ENCODE data around the gene SERPINB10.
"Not testable (repeated sequence)": the region's sequence is repeated elsewhere in the genome, so short reads cannot be mapped to it uniquely, and the experiment has no call there.

SERPINB10 gene

DNA sequence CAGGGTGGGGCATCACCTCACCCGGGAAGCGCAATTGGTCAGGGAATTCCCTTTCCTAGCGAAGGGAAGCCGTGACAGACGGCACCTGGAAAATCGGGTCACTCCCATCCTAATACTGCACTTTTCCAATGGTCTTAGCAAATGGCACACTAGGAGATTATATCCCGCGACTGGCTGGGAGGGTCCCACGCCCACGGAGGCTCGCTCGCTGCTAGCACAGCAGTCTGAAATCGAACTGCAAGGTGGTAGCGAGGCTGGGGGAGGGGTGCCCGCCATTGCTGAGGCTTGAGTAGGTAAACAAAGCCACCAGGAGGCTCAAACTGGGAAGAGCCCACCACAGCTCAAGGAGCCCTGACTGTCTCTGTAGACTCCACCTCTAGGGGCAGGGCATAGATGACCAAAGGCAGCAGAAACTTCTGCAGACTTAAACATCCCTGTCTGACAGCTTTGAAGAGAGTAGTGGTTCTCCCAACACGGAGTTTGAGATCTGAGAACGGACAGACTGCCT, 32.8 kb downstream of the SERPINB10 start:
- H3K27me3 ChIP-seq (ENCODE audit: control insufficient read depth, insufficient read depth, low read length); DNase-seq (ENCODE audit: low read depth, low spot score); H3K36me3 ChIP-seq (ENCODE audit: control insufficient read depth, insufficient read depth, low read length); H3K4me3 ChIP-seq (ENCODE audit: low read length); H3K4me1 ChIP-seq (ENCODE audit: control insufficient read depth, insufficient read depth, low read length); H3K27ac ChIP-seq (ENCODE audit: low read length); H3K9me3 ChIP-seq (ENCODE audit: control insufficient read depth, insufficient read depth, low read length): not testable (repeated sequence)
- no CpG with 5 or more reads among the region's 17 CpGs for WGBS (ENCODE audit: insufficient coverage, insufficient read length)

DNA sequence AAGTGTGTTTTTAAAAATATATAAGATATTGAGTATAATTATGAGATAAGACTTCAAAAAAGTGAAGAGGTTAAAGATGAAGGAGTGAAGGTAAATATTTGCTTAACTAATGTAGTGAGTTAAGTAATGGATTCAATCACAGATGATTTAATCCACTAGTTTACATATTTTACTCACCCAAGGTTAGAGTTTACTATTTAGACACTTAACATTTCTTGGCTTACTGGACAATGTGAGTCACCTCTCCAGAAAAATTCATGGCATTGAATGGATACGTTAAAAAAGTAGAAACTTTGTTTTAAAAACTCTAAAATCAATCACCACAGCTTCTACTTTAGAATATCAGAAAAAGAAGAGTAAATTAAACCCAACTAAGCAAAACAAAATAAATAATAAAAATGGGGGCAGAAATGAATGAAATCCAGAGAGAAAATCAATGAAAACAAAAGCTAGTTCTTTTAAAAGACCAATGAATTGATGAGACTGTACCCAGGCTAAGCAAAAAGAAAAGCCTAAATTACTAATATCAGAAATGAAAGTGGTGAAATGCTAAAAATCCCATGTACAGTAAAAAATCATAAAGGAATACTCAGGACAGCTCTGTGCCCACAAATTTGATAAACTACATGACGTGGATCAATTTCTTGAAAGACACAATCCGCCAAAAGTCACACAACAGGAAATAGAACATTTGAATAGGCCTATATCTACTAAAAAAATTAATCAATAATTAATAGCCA, 39.5 kb downstream of the SERPINB10 start:
- H3K4me3 ChIP-seq (ENCODE audit: low read length) = no peak overlapping the region

DNA sequence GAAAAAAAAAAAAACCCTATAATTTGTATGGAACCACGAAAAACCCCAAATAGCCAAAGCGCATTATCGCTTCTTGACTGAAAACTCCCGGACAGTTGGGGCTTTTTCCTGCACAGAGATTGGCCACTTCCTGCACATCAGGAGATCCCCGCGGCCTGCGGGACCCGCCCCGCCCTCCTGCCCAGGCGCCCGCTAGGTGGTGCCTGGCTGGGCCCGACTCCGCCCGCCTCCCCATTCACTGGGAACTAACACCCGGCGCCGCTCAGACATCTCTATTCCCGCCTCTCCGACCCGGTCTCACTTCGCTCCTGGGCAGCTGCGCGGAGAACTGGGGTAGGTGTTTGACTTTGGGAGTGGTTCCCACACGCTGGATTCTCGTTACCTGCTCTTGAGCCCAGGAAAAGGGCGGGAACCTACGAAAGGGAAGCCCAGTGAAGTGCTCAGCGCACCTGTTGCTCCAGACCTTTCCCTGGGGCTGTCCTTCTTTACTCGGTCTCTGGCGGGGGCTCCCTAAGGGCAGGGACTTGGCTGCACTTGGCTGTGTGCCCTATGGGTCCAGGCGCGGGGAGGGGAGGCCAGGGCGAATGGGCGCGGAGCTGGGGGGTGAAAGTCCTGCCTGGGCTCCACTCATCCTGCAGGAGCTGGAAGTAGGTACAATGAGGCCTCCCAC, 41.4 kb downstream of the SERPINB10 start, which contains the start of gene HMSD:
TSS of gene HMSD (plus strand) at position 234 of the 670 bp plus-strand sequence. CDS start 4,155 bp downstream, outside the sequence.
- Histone ChIP-seq H3K4me3 (ENCODE audit: low read length) (peak within 1 kb of the TSS; percentile 40), H3K36me3 (ENCODE audit: control insufficient read depth, insufficient read depth, low read length) (no peaks in the 10 kb centered on the region), H3K27ac (ENCODE audit: low read length) (no peak within 1 kb of the TSS), H3K9me3 (ENCODE audit: control insufficient read depth, insufficient read depth, low read length) (no peaks in the 10 kb centered on the region), H3K27me3 (ENCODE audit: control insufficient read depth, insufficient read depth, low read length) (no peaks in the 10 kb centered on the region), H3K4me1 (ENCODE audit: control insufficient read depth, insufficient read depth, low read length) (no peaks in the 10 kb centered on the region)
- whole genome bisulfite sequencing (ENCODE audit: insufficient coverage, insufficient read length) = no CpG with 5 or more reads among the region's 35 CpGs
- DNase-seq (ENCODE audit: low read depth, low spot score) = no peak

More for the DNA sequence above, 39.5 kb downstream of the SERPINB10 start:
- Histone ChIP-seq H3K9me3 (ENCODE audit: control insufficient read depth, insufficient read depth, low read length) (no peaks in the 10 kb centered on the region), H3K27ac (ENCODE audit: low read length) (no peak overlapping the region), H3K4me1 (ENCODE audit: control insufficient read depth, insufficient read depth, low read length) (no peaks in the 10 kb centered on the region), H3K27me3 (ENCODE audit: control insufficient read depth, insufficient read depth, low read length) (no peaks in the 10 kb centered on the region), H3K36me3 (ENCODE audit: control insufficient read depth, insufficient read depth, low read length) (no peaks in the 10 kb centered on the region)
- WGBS (ENCODE audit: insufficient coverage, insufficient read length) = no CpG with 5 or more reads among the region's 3 CpGs
- DNase-seq (ENCODE audit: low read depth, low spot score) = no peak

DNA sequence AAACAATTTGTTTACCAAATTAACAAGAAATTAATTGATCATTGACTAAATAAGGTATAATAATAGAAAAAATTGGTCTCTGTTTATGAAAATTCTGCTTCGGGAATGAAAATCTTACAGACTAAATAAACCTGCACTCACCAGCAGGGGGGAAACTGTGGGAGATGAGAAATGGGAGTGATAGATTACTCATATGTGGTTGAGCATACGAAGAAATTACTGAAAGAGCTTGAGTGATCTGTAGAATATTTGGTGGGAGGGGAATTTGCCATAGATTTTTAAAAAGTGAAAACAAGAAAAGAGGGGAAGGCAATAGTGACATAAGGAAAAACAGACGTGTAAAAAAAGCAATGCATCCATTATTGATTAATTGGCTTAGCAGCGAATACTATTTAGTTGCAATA, 43.5 kb downstream of the SERPINB10 start:
- H3K4me1 ChIP-seq (ENCODE audit: control insufficient read depth, insufficient read depth, low read length) = no peaks in the 10 kb centered on the region
- no peaks in the 10 kb centered on the region for H3K36me3 ChIP-seq (ENCODE audit: control insufficient read depth, insufficient read depth, low read length)
- no peaks in the 10 kb centered on the region for H3K9me3 ChIP-seq (ENCODE audit: control insufficient read depth, insufficient read depth, low read length)
- DNase-seq (ENCODE audit: low read depth, low spot score) = no peak
- H3K27ac ChIP-seq (ENCODE audit: low read length) = no peak overlapping the region
- no peaks in the 10 kb centered on the region for H3K27me3 ChIP-seq (ENCODE audit: control insufficient read depth, insufficient read depth, low read length)
- H3K4me3 ChIP-seq (ENCODE audit: low read length) = no peak overlapping the region
- no CpG with 5 or more reads among the region's 4 CpGs for WGBS (ENCODE audit: insufficient coverage, insufficient read length)

DNA sequence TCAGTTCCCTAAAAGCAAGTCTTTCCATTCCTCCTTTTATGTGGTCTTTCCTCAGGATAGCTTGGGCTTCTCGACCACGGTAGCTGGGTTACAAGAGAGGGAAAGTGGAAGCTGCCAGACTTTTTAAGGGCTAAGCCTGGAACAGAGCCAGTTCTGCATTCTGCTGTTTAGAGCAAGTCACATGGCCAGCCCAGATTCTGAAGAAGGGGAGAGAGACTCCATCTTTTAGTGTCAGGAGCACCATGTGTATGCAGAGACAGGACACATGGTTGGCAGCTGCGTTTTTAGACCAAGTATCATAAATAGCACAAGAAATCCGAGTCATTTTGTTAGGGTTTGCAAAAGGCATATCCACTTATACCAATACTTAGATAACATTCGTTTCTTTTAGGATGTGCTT, 46.1 kb downstream of the SERPINB10 start:
- no peak overlapping the region for H3K4me3 ChIP-seq (ENCODE audit: low read length)
- no peaks in the 10 kb centered on the region for H3K4me1 ChIP-seq (ENCODE audit: control insufficient read depth, insufficient read depth, low read length)
- no peaks in the 10 kb centered on the region for H3K9me3 ChIP-seq (ENCODE audit: control insufficient read depth, insufficient read depth, low read length)
- H3K27me3 ChIP-seq (ENCODE audit: control insufficient read depth, insufficient read depth, low read length) = no peaks in the 10 kb centered on the region
- no peaks in the 10 kb centered on the region for H3K36me3 ChIP-seq (ENCODE audit: control insufficient read depth, insufficient read depth, low read length)
- no CpG with 5 or more reads among the region's 5 CpGs for WGBS (ENCODE audit: insufficient coverage, insufficient read length)
- DNase-seq (ENCODE audit: low read depth, low spot score) = no peak
- H3K27ac ChIP-seq (ENCODE audit: low read length) = no peak overlapping the region

DNA sequence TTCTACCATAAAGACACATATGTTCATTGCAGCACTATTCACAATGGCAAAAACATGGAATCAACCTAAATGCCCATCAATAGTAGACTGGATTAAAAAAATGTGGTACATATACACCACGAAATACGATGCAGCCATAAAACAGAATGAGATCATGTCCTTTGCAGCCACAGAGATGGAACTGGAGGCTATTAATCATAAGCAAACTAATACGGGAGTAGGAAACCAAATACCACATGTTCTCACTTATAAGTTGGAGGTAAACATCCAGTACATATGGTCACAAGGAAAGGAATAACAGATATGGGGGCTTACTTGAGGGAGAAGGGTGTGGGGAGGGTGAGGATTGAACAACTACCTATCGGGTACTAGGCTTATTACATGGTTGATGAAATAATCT, 49.0 kb downstream of the SERPINB10 start:
- no CpG with 5 or more reads among the region's 4 CpGs for WGBS (ENCODE audit: insufficient coverage, insufficient read length)
- no peak overlapping the region for H3K27ac ChIP-seq (ENCODE audit: low read length)

DNA sequence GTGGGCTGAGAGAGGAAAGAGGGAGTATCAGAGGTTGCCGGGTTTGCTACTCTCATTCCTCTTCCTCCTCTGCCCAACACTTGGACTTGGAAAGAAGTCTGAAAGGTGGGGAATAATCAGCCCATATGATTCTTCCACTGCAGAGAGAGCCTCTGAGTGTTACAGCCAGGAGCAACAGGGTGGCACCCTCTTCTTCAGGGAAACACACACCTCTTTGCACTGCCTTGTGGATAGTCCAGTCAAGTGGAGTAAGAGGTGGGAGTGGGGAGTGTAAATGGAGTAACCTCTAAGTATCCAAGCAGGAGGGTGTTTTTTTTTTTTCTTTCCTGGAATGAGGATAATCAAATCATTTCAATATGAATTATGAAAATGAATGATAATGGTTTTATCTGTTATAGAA, 53.1 kb downstream of the SERPINB10 start:
- no peak overlapping the region for H3K27ac ChIP-seq (ENCODE audit: low read length)
- H3K4me1 ChIP-seq (ENCODE audit: control insufficient read depth, insufficient read depth, low read length) = no peaks in the 10 kb centered on the region
- no peaks in the 10 kb centered on the region for H3K36me3 ChIP-seq (ENCODE audit: control insufficient read depth, insufficient read depth, low read length)
- DNase-seq (ENCODE audit: low read depth, low spot score) = no peak
- no CpG with 5 or more reads among the region's 1 CpG for WGBS (ENCODE audit: insufficient coverage, insufficient read length)
- H3K27me3 ChIP-seq (ENCODE audit: control insufficient read depth, insufficient read depth, low read length) = no peaks in the 10 kb centered on the region
- H3K9me3 ChIP-seq (ENCODE audit: control insufficient read depth, insufficient read depth, low read length) = no peaks in the 10 kb centered on the region
- no peak overlapping the region for H3K4me3 ChIP-seq (ENCODE audit: low read length)

More for the DNA sequence above, 49.0 kb downstream of the SERPINB10 start:
- Histone ChIP-seq H3K36me3 (ENCODE audit: control insufficient read depth, insufficient read depth, low read length) (no peaks in the 10 kb centered on the region), H3K4me3 (ENCODE audit: low read length) (no peak overlapping the region), H3K9me3 (ENCODE audit: control insufficient read depth, insufficient read depth, low read length) (no peaks in the 10 kb centered on the region), H3K4me1 (ENCODE audit: control insufficient read depth, insufficient read depth, low read length) (no peaks in the 10 kb centered on the region), H3K27me3 (ENCODE audit: control insufficient read depth, insufficient read depth, low read length) (no peaks in the 10 kb centered on the region)
- no peak for DNase-seq (ENCODE audit: low read depth, low spot score)

DNA sequence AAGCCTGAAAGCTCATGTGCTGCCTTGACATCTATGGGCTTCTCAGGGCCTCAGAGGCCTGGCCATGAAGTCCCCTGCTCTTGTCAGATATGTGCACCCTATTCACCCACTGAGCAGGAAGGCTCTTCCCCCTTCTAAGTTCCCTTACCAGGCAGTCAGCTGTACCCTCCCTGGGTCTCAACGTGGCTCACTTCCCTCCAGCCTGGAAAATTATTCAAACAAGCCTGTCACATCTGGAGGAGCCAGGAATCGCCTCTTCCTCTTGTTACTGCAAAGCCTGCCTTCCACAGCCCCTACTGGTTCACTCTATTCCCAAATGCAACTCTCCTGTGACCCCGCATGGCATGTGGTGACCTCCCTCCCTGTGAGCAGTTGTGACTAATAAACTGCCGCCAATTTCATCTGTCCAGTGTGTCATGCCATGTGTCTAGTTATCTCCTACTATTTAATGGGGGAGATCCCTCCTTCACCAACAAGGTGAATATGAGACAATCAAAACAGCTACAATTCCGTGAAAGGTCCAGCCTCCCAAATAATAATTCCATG, 53.8 kb downstream of the SERPINB10 start:
- WGBS (ENCODE audit: insufficient coverage, insufficient read length) = no CpG with 5 or more reads among the region's 5 CpGs
- Histone ChIP-seq H3K4me1 (ENCODE audit: control insufficient read depth, insufficient read depth, low read length) (no peaks in the 10 kb centered on the region), H3K9me3 (ENCODE audit: control insufficient read depth, insufficient read depth, low read length) (no peaks in the 10 kb centered on the region), H3K27me3 (ENCODE audit: control insufficient read depth, insufficient read depth, low read length) (no peaks in the 10 kb centered on the region), H3K4me3 (ENCODE audit: low read length) (no peak overlapping the region), H3K36me3 (ENCODE audit: control insufficient read depth, insufficient read depth, low read length) (no peaks in the 10 kb centered on the region), H3K27ac (ENCODE audit: low read length) (no peak overlapping the region)
- DNase-seq (ENCODE audit: low read depth, low spot score) = no peak

DNA sequence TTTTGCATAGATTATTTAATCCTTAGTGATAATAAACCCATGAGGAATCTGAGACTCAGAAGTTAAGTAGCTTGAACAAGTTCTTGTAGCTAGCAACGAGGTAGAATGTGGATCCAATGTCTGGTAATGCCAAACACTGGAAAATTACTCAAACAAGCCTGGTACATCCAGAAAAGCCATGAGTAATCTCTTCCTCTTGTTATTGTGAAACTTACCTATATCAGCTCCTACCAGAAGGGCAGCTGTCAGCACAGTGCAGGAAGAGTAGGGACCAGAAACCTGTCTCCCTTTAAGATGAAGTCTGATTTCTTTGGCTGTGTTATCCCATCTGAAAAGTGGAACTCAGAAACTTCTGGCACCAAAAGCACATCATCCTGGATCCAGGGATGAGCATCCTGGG, 54.4 kb downstream of the SERPINB10 start:
- H3K4me3 ChIP-seq (ENCODE audit: low read length) = no peak overlapping the region
- H3K27ac ChIP-seq (ENCODE audit: low read length) = no peak overlapping the region
- H3K36me3 ChIP-seq (ENCODE audit: control insufficient read depth, insufficient read depth, low read length) = no peaks in the 10 kb centered on the region
- no peaks in the 10 kb centered on the region for H3K27me3 ChIP-seq (ENCODE audit: control insufficient read depth, insufficient read depth, low read length)
- DNase-seq (ENCODE audit: low read depth, low spot score) = no peak
- no CpG with 5 or more reads among the region's 1 CpG for WGBS (ENCODE audit: insufficient coverage, insufficient read length)
- H3K4me1 ChIP-seq (ENCODE audit: control insufficient read depth, insufficient read depth, low read length) = no peaks in the 10 kb centered on the region
- H3K9me3 ChIP-seq (ENCODE audit: control insufficient read depth, insufficient read depth, low read length) = no peaks in the 10 kb centered on the region

DNA sequence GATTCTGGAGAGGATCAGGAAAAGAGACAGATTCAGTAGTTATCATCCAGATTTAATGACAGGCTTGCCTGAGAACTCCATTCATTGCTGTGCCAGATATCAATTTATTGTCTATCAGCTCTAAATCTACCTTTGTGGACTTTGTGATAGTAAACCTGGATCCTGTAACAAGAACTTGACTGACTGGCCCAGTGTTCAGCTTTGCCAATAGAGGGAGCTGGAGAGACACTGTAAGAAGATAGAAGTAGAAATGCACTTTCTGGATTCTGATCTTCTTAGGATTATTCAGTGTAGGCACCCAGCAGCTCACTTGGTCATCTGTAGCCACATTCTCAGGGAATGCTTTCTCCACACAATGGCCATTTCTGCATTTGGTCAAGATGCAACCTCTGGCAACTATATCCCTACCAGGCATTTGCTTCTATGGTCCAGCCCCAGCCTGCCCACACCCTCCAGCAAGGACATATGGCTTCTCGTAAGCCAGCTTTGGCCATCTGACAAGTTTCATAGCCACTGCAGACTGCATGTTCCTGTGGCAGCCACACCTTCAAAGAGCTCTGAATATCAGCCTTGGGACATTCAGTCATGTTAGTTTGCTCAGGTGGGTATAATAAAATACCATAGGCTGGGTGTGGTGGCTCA, 56.0 kb downstream of the SERPINB10 start:
- H3K36me3 ChIP-seq (ENCODE audit: control insufficient read depth, insufficient read depth, low read length) = no peaks in the 10 kb centered on the region
- no peak for DNase-seq (ENCODE audit: low read depth, low spot score)
- no peaks in the 10 kb centered on the region for H3K4me1 ChIP-seq (ENCODE audit: control insufficient read depth, insufficient read depth, low read length)
- H3K9me3 ChIP-seq (ENCODE audit: control insufficient read depth, insufficient read depth, low read length) = no peaks in the 10 kb centered on the region
- H3K27ac ChIP-seq (ENCODE audit: low read length) = no peak overlapping the region
- H3K4me3 ChIP-seq (ENCODE audit: low read length) = no peak overlapping the region
- H3K27me3 ChIP-seq (ENCODE audit: control insufficient read depth, insufficient read depth, low read length) = no peaks in the 10 kb centered on the region
- no CpG with 5 or more reads among the region's 1 CpG for WGBS (ENCODE audit: insufficient coverage, insufficient read length)

Data from iPS DF 6.9 (cell line).